ENCODE data around the gene UBTD2. TPM values are rescaled to one million over a fixed set of nuclear protein-coding genes. Genes with fewer than 3 reads are reported as not detected.

Gene UBTD2
- total RNA-seq, 1 donor from 2014 or later = 6.3 TPM

GRCh38 chr5:172252501-172252900 lies 31.1 kb downstream of the UBTD2 start:
- Mint-ChIP-seq H3K4me3 (no peak overlapping the region), H3K4me1 (no peaks in the 10 kb centered on the region), H3K36me3 (ENCODE audit: low read depth) (peaks cover 26% of the 10 kb centered on the region), H3K9me3 (peaks cover 24% of the 10 kb centered on the region), H3K27me3 (no peaks in the 10 kb centered on the region), H3K27ac (no peak overlapping the region)
- intact Hi-C loops (cut with micrococcal nuclease) = no loop called here
- no peak for DNase-seq

DNA sequence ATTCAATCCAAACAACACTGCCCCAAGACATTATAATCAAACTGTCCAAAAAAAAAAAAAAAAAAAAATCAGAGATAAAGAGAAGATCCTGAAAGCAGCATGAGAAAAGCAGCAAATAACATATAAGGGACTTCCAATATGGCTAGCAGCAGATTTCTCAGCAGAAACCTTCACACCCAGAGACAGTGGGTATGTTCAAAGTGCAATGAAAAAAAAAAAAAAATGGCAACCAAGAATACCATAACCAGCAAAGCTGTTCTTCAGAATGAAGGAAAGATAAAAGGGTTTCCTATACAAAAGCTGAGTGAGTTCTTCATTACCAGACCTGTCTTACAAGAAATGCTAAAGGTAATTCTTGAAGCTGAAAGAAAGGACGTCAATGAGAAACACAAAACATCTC lies 32.1 kb downstream of the UBTD2 start:
- Mint-ChIP-seq H3K27ac (no peak overlapping the region), H3K9me3 (peaks cover 18% of the 10 kb centered on the region), H3K27me3 (no peaks in the 10 kb centered on the region), H3K36me3 (ENCODE audit: low read depth) (peaks cover 22% of the 10 kb centered on the region), H3K4me3 (no peak overlapping the region), H3K4me1 (no peaks in the 10 kb centered on the region)
- intact Hi-C loops (cut with micrococcal nuclease) = no loop called here
- DNase-seq = no peak

DNA sequence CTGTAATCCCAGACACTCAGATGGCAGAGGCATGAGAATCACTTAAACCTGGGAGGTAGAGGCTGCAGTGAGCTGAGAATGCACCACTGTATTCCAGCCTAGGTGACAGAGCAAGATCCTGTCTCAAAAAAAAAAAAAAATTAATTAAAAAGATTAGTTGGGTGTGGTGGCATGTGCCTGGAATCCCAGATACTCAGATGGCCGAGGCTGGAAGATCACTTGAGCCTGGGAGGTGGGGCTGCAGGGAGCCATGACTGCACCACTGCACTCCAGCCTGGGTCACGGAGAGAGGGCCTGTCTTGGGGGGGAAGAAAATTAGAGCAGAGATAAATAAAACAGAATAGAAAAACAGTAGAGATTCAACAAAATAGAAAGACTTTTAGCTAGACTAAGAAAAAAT lies 34.9 kb downstream of the UBTD2 start:
- no peak overlapping the region for H3K27ac Mint-ChIP-seq
- no peaks in the 10 kb centered on the region for H3K4me1 Mint-ChIP-seq
- intact Hi-C loops (cut with micrococcal nuclease) = no loop called here
- H3K9me3 Mint-ChIP-seq = peaks cover 18% of the 10 kb centered on the region
- H3K36me3 Mint-ChIP-seq (ENCODE audit: low read depth) = peaks cover 15% of the 10 kb centered on the region
- no peak for DNase-seq
- H3K27me3 Mint-ChIP-seq = no peaks in the 10 kb centered on the region
- H3K4me3 Mint-ChIP-seq = no peak overlapping the region

GRCh38 chr5:172245703-172246125 lies 37.9 kb downstream of the UBTD2 start:
- no peak for DNase-seq
- H3K27me3 Mint-ChIP-seq = no peaks in the 10 kb centered on the region
- H3K27ac Mint-ChIP-seq = no peak overlapping the region
- peaks cover 10% of the 10 kb centered on the region for H3K36me3 Mint-ChIP-seq (ENCODE audit: low read depth)
- peaks cover 13% of the 10 kb centered on the region for H3K9me3 Mint-ChIP-seq
- no peak overlapping the region for H3K4me3 Mint-ChIP-seq
- H3K4me1 Mint-ChIP-seq = peaks cover 2% of the 10 kb centered on the region
- intact Hi-C loops (cut with micrococcal nuclease) = no loop called here

DNA sequence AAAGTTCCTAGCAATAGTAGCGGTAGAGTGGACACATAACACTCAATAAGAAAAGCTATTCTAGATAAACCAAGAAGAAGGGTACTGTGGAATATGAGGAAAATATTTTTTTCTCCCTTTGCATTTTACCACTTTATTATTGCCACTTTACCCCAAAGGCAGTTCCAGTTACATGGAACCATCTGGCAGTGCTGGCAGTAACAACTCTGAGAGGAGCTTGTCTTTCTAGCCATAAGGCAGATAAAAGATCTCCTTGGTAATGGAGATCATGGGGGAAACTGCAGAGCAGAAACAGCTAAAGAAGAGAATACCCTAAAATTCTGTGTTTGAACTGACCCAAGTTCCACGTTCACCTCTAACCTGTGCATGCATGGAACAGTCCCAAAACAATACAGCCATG lies 38.5 kb downstream of the UBTD2 start:
- Mint-ChIP-seq H3K27me3 (no peaks in the 10 kb centered on the region), H3K4me1 (peaks cover 2% of the 10 kb centered on the region), H3K9me3 (peaks cover 13% of the 10 kb centered on the region), H3K4me3 (no peak overlapping the region), H3K27ac (no peak overlapping the region), H3K36me3 (ENCODE audit: low read depth) (peaks cover 10% of the 10 kb centered on the region)
- DNase-seq = no peak
- intact Hi-C loops (cut with micrococcal nuclease) = no loop called here

DNA sequence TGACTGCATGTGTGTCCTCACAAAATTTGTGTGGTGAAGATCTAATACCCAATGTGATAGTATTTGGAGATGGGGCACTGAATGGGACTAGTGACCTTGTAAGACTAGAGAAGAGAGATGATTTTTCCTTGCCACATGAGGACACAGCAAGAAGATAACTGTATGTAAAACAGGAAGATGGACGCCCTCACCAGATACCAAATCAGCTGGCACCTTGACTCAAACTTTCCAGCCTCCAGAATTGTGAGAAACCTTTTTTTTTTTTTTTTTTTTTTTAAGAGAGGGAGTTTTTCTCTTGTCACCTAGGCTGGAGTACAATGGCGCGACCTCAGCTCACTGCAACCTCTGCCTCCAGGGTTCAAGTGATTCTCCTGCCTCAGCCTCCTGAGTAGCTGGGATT lies 40.3 kb downstream of the UBTD2 start:
- H3K4me1 Mint-ChIP-seq = peaks cover 12% of the 10 kb centered on the region
- peaks cover 9% of the 10 kb centered on the region for H3K9me3 Mint-ChIP-seq
- H3K4me3 Mint-ChIP-seq = no peak overlapping the region
- intact Hi-C loops (cut with micrococcal nuclease) = no loop called here
- no peak overlapping the region for H3K27ac Mint-ChIP-seq
- peaks cover 10% of the 10 kb centered on the region for H3K36me3 Mint-ChIP-seq (ENCODE audit: low read depth)
- no peaks in the 10 kb centered on the region for H3K27me3 Mint-ChIP-seq
- no peak for DNase-seq

DNA sequence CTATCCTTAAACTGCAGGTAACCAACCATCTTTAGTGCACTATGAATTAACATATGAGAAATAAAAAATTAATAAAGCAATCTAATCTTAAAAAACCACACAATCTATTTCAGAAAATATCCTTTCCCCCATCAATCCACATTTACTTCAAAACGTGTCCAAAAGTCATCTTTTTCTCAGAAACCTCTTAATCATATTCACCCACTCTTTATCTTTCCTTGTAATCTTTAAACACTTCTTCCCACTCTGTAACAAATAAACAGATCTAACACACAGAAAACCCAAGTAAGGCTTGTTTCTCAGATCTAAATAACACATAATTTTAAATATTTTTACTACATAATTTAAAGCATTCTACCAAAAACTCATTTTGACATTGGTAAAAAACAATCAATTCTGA lies 45.2 kb downstream of the UBTD2 start:
- H3K27me3 Mint-ChIP-seq = no peaks in the 10 kb centered on the region
- peak overlapping the region; percentile 12 for H3K4me3 Mint-ChIP-seq
- peaks cover 9% of the 10 kb centered on the region for H3K36me3 Mint-ChIP-seq (ENCODE audit: low read depth)
- intact Hi-C loops (cut with micrococcal nuclease) = loop anchor here (2.0 to 10.0 kb wide), 2 partner anchors 36 to 274 kb away; no protein-coding TSS in a partner anchor
- peak overlapping the region; percentile 50 for H3K27ac Mint-ChIP-seq
- H3K9me3 Mint-ChIP-seq = peaks cover 9% of the 10 kb centered on the region
- peaks cover 43% of the 10 kb centered on the region for H3K4me1 Mint-ChIP-seq
- DNase-seq = no peak

DNA sequence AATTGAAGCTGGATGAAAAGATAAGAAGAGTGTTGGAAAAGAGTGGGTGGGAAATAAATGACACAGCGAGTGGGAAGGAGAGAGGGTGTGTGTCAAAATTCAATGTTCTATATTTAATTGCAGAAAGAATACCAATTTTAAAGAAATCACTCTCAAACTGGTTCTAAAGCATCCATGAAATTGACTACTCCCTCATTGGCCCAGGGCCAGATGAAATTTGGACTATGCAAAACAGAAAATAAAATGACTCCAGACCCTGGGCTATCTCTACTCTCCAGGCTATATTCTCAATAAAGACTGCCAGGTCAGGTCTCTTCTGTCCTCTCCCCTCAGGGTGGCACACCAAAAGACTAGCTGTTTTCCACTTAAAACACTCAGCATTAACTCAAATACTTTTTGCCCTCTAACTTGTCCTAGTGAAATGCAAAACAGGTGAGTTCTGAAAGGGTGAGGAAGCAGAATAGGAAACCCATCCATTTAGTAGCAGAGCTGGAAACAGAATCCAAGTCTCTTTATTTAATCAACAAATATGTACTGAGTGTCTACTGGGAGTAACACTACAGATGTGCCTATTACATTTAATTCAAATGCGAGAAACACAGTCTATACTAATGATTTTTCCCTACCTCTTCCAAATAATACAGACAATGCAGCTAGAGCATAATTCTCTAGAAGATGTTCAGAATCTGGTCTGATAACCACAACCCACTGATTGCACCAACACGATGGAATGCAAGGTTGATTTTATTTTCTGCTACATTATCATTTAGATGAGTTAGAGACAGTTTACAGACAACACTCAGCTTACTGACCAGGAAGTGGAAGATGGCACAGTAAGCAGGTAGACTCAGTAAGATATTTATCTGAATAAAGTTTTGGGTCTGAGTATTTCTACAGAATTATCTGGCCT lies 47.5 kb downstream of the UBTD2 start:
- peaks cover 40% of the 10 kb centered on the region for H3K4me1 Mint-ChIP-seq
- H3K36me3 Mint-ChIP-seq (ENCODE audit: low read depth) = peaks cover 19% of the 10 kb centered on the region
- no peak overlapping the region for H3K4me3 Mint-ChIP-seq
- intact Hi-C loops (cut with micrococcal nuclease) = loop anchor here (10.0 kb wide), 1 partner anchor 271 kb away; no protein-coding TSS in a partner anchor
- H3K9me3 Mint-ChIP-seq = no peaks in the 10 kb centered on the region
- no peak for DNase-seq
- no peaks in the 10 kb centered on the region for H3K27me3 Mint-ChIP-seq
- no peak overlapping the region for H3K27ac Mint-ChIP-seq

GRCh38 chr5:172235132-172235780 lies 48.3 kb downstream of the UBTD2 start:
- Mint-ChIP-seq H3K36me3 (ENCODE audit: low read depth) (peaks cover 22% of the 10 kb centered on the region), H3K27ac (no peak overlapping the region), H3K4me1 (peaks cover 41% of the 10 kb centered on the region), H3K4me3 (no peak overlapping the region), H3K9me3 (no peaks in the 10 kb centered on the region), H3K27me3 (no peaks in the 10 kb centered on the region)
- DNase-seq = no peak
- intact Hi-C loops (cut with micrococcal nuclease) = loop anchor here (10.0 kb wide), 1 partner anchor 270 kb away; no protein-coding TSS in a partner anchor

- intact Hi-C loops (cut with micrococcal nuclease) = loop anchor here (10.0 kb wide), 1 partner anchor 269 kb away; no protein-coding TSS in a partner anchor
- no peak for DNase-seq
- Mint-ChIP-seq H3K36me3 (ENCODE audit: low read depth) (peaks cover 25% of the 10 kb centered on the region), H3K4me1 (peaks cover 41% of the 10 kb centered on the region), H3K9me3 (no peaks in the 10 kb centered on the region), H3K27ac (no peak overlapping the region), H3K4me3 (no peak overlapping the region), H3K27me3 (no peaks in the 10 kb centered on the region)
Measured at GRCh38 chr5:172234031-172234430, 49.5 kb downstream of the UBTD2 start.

DNA sequence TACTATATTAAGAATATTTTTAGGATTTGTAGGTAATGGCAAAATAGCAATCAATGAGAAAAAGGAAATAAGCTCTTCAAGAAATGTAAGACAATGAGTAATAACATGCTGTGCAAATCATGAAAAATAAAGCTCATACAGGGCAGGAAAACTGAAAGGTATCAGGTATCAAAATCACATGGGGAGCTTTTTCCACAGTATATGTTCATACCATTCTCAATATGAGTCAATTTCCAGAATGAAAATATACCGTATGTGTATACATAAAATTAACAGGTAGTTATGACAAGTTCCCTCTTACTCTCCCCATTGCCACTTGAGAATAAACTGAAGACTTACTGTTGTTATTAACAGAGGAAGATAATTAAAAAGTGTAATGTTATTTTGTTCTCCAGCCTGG lies 53.7 kb downstream of the UBTD2 start:
- intact Hi-C loops (cut with micrococcal nuclease) = loop anchor here (10.0 kb wide), 1 partner anchor 265 kb away; no protein-coding TSS in a partner anchor
- no peak for DNase-seq
- Mint-ChIP-seq H3K9me3 (no peaks in the 10 kb centered on the region), H3K4me1 (peaks cover 18% of the 10 kb centered on the region), H3K36me3 (ENCODE audit: low read depth) (peaks cover 34% of the 10 kb centered on the region), H3K4me3 (no peak overlapping the region), H3K27me3 (peaks cover 4% of the 10 kb centered on the region), H3K27ac (peak overlapping the region; percentile 52)

DNA sequence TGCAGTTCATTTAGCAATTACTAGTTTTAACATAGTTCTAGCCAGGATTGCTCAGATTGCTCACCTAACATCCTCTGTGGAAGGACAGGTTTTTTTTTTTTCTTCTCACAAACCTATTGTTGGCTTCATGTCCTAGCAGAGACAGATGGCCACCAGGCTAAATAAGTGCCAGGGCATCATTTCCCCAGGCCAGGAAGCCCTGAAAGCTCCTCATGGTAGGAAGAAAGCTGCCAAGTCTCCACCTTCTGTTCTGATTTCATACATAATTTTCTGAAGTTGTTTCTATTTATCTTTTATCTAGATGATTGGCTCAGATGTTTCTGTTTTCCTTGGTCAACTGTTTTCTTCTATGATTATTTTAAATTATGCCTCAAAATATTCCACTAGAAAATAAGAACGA lies 58.6 kb downstream of the UBTD2 start:
- H3K4me3 Mint-ChIP-seq = no peak overlapping the region
- peaks cover 7% of the 10 kb centered on the region for H3K27me3 Mint-ChIP-seq
- H3K27ac Mint-ChIP-seq = no peak overlapping the region
- H3K36me3 Mint-ChIP-seq (ENCODE audit: low read depth) = peaks cover 35% of the 10 kb centered on the region
- intact Hi-C loops (cut with micrococcal nuclease) = loop anchor here (1.0 to 5.0 kb wide), 6 partner anchors 37 to 318 kb away; partner anchors contain the start of genes STK10 and UBTD2
- no peak for DNase-seq
- H3K9me3 Mint-ChIP-seq = peaks cover 10% of the 10 kb centered on the region
- H3K4me1 Mint-ChIP-seq = peaks cover 25% of the 10 kb centered on the region

DNA sequence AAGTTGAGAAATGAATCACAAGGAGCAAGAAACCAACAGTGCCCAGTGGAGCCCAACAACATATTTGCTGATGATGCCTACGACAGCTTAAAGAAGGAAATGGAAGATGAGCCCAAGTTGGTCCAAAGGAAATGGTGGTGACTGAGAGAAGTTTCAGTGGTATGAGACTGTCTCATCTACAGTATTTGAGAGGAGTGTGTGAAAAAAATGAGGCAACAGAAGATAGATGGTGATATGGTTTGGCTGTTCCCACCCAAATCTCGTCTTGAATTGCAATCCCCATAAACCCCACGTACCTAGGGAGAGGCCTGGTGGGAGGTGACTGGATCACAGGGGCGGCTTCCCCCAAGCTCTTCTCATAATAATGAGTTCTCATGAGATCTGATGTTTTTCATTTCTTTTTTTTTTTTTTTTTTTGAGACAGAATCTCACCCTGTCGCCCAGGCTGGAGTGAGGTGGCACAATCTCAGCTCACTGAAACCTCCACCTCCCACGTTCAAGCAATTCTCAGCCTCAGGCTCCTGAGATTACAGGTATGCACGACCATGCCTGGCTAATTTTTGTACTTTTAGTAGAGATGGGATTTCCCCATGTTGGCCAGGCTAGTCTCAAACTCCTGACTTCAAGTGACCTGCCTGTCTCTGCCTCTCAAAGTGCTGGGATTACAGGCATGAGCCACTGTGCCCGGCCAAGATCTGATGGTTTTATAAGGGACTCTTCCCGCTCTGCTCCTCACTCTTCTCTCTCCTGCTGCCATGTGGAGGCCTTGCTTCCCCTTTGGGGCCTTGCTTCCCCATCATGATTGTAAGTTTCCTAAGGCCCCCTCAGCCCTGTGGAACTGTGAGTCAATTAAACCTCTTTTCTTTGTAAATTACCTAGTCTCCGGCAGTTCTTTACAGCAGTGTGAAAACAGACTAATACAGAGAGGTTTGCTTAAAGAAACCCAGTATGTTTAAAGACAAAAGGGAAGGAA lies 59.4 kb downstream of the UBTD2 start:
- Mint-ChIP-seq H3K4me3 (peak overlapping the region; percentile 17), H3K4me1 (peaks cover 22% of the 10 kb centered on the region), H3K36me3 (ENCODE audit: low read depth) (peaks cover 39% of the 10 kb centered on the region), H3K27ac (peak overlapping the region; percentile 73), H3K9me3 (peaks cover 12% of the 10 kb centered on the region), H3K27me3 (peaks cover 7% of the 10 kb centered on the region)
- DNase-seq = peak; percentile 69
- intact Hi-C loops (cut with micrococcal nuclease) = loop anchor here (1.0 to 5.0 kb wide), 6 partner anchors 36 to 317 kb away; partner anchors contain the start of genes STK10 and UBTD2

Data from activated CD4-positive, alpha-beta T cell treated with anti-CD3 and anti-CD28 coated beads, Interleukin-2, amount 10 ng/mL, durations not matched to agents 24 days and 14 days (primary cell).